SK-N-SH (cell line): ENCODE results near the gene CEP170.
"Not testable (repeated sequence)": the region's sequence is repeated elsewhere in the genome, so short reads cannot be mapped to it uniquely, and the experiment has no call there.

ENCODE experiments used
- CTCF ChIP-seq: fragments of 200-600 bp; sonication (generic); IDR thresholded peaks from 2 replicates; pipeline ENCODE4 v1.6.1; 2017; ENCODE audit warnings: antibody characterized with exemption, mild to moderate bottlenecking, moderate library complexity
- FOXM1 ChIP-seq: IDR thresholded peaks from 2 replicates; pipeline ENCODE4 v1.4.0; 2012; ENCODE audit warnings: low read depth, mild to moderate bottlenecking
- TCF12 ChIP-seq: IDR thresholded peaks from 2 replicates; pipeline ENCODE4 v1.4.0; 2012

- not testable (repeated sequence) for TF ChIP-seq TCF12, FOXM1, CTCF
Measured at GRCh38 chr1:243147351-243147750, 107.7 kb downstream of the CEP170 start.
